ENCODE measurements around the gene DDTL. TPM values are rescaled to one million over a fixed set of nuclear protein-coding genes. Genes with fewer than 3 reads are reported as not detected.
"Not testable (repeated sequence)": the region's sequence is repeated elsewhere in the genome, so short reads cannot be mapped to it uniquely, and the experiment has no call there.

Gene DDTL
- polyA plus RNA-seq, 3 donors = 6.0 to 8.2 (median 7.3) TPM

DNA sequence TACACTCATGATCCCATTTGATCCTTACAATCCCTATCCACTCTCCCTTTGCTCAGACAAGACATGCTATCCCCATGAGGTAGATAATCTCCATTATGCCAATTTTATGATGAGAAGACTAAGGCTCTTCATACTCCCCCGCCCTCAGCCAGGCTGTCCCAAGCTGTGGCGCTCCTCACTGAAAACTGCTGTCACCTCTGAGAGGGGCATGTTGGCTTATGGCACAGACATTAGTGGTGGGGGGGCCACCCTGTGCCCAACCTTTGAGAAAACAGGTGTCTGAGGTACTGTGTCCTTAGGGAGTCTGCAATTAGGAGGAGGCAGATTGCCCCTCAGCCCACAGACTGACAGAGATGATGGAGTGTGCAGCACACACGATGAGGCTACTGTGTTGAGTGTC, 2.4 kb downstream of the DDTL start:
- no peak for DNase-seq (ENCODE audit: low read depth in 3 of 3, low spot score in 2 of 3)

DNA sequence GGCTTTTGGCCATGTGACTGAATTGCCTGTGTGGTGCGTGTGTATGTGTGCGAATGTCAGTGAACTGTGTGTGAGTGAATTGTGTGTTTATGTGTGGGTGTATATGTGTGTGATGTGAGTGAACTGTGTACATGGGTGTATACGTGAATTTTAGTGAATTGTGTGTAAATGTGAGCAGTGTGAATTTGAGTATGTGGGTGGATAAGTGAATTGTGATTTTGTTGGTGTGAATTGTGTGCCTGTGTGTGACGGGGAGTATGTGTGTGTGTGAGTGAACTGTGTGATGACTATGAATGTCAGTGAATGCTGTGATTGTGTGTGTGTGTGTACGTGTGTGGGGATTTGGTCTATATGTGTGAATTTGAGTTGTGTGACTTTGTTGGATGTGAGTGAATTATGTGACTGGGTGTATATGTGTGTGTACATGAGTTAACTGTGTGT, 3.5 kb downstream of the DDTL start:
- no peak for DNase-seq (ENCODE audit: low read depth in 3 of 3, low spot score in 2 of 3)

DNA sequence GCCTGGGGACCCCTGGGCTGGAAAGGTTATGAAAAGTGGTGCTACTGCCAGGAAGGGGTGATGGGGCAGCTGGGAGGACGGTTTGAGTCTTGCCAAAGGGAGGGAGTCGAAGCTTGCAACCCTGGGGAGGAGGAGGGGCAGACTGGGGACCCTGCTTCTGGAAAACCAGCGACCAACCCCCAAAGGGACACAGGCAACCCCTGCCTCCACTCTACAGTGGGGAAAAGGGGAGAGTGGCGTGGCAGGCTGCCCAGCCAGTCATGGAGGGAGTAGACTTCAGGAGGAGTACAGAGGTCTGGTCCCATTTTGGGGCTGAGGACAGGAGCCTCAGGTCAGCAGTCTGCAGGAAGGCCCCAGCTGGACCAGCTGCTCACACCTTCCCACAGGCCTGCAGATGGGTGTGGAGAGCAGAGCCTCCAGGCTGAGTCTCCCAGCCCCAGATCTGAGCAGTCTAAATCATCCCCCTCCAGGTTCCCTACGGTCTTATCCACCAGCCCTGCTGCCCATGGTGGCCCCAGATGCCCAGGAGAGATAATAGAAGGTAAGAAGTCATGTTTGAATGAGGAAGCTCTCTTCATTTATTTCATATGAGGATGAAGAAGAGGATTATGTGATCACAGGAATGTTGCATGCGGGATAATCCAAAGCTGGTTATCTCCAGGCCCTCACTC, 4.3 kb downstream of the DDTL start:
- no peak for DNase-seq (ENCODE audit: low read depth in 3 of 3, low spot score in 2 of 3)

DNA sequence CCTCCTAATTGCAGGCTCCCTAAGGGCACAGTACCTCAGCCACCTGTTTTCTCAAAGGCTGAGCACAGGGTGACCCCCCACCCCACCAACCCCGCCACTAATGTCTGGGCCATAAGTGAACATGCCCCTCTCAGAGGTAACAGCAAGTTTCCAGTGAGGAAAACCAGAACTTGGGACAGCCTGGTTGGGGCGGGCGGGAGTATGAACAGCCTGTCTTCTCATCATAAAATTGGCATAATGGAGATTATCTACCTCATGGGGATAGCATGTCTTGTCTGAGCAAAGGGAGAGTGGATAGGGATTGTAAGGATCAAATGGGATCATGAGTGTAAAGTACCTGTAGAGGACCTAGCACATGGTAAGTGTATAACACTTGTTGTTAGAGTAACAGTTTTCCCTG, 5.2 kb downstream of the DDTL start:
- DNase-seq (ENCODE audit: low read depth in 3 of 3, low spot score in 2 of 3) = not testable (repeated sequence)

DNA sequence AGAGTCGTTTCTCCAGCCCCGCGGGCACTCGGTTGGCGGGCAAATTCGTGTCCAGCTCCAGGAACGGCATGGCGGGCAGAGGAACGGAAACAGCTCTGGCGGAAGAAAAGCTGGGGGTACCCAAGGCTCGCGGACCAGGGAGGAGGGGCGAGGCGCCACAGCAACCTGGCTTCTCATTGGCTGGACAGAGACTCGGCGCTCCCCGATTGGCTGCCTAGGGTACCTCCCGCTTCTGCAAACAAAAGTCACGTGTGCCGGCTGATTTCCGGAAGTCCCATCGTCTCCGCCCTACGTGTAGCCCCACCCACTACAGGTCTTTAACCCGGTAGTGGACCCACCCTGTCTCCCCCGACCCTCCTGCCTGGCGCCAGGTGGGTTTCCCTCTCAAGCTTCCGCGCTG, 7.7 kb downstream of the DDTL start, which contains the start of gene DDT:
Gene DDT (minus strand): TSS at position 97 of the 400 bp plus-strand sequence. CDS start 27 bp downstream, at position 70.
- DNase-seq (ENCODE audit: low read depth in 3 of 3, low spot score in 2 of 3) = not testable (repeated sequence)

DNA sequence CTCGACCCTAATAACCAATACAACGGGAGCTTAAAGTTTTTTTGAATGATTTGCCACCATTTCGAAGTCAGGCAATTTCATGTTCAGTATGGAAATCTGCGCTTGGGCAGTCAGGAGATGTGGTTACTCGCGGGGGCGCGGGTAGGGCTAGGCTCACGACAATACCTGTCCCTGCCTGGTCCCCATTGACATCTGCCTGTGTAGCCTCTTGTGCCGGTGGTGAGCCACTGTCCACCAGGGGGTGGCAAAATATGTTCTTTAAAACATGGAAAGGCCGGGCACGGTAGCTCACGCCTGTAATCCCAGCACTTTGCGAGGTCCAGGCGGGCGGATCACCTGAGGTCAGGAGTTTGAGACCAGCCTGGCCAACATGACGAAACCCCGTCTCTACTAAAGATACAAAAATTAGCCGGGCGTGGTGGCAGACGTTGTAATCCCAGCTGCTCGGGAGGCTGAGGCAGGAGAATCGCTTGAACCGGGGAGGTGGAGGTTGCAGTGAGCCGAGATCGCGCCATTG, 8.2 kb downstream of the DDTL start:
- not testable (repeated sequence) for DNase-seq (ENCODE audit: low read depth in 3 of 3, low spot score in 2 of 3)

DNA sequence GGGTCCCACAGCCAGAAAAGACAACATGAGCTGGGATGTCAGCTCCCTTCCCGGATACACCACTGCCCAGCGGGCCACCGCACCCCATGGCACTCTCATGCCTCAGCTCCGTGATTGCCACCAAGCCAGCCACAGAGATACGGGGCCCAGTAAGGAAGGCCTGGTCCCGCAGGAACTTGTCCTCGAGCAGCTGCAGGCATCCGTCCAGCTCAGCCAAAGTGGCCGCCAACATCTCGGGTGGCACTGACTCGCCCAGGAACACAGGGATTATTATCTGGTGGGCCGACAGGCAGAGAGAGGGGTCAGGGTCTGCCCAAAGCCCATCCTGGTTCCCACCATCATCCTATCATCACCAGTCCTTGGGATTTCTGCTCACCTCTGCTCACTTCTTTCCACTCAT, 10.6 kb downstream of the DDTL start:
- not testable (repeated sequence) for DNase-seq (ENCODE audit: low read depth in 3 of 3, low spot score in 2 of 3)

DNA sequence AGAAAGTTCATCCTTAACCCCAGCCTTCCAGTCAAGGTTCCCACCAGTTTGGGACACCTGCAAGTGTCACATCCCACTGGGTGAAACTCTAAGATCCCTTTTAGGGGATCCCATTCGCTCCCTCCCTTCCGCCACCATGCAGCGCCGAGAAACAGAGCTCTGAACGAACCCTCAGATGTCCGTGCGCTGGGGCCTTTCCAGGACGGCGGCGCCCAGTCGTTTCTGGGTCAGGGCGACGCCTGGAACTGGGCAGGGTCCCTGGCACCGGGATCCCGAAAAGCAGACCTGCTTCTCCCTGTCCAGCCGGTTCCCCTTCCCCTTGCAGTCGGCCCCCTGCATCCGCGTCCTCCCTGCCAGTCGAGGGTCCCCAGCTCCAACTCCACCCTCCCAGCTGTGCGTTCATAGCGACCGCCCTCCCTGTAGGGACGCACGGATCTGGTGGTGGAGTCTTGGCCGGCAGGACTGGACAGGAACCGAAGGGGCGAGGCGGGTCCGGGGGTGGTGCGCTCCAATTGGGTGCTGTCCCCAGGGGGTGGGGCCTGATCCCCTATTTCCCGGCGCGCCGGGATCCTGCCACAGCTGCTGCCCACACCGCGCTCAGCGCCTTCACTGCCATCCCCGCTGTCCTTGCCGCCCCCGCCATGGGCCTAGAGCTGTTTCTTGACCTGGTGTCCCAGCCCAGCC, 13.0 kb downstream of the DDTL start, which contains the start of gene GSTT2:
Gene GSTT2 (plus strand): TSS at position 578 of the 684 bp plus-strand sequence.
- DNase-seq (ENCODE audit: low read depth in 3 of 3, low spot score in 2 of 3) = not testable (repeated sequence)

DNA sequence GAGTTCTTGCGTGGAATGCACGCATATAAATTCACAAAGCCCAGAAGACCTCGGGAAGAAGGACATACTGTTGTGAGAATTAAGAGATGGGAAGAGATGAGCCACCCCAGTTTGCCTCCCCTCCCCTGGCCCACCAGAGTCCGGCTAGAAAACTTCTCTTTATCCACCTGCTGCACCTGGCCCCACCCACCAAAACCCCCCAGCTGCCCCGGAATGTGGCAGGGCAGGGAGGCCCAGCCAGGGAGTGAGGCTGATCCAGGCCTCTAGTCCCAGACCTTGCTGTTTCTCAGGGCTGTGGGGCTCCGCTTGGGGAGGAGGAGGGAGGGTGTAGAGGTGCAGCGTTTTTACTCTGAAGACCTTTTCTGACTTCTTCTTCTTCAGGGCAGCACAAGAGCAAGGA, 13.9 kb downstream of the DDTL start:
- DNase-seq (ENCODE audit: low read depth in 3 of 3, low spot score in 2 of 3) = not testable (repeated sequence)

DNA sequence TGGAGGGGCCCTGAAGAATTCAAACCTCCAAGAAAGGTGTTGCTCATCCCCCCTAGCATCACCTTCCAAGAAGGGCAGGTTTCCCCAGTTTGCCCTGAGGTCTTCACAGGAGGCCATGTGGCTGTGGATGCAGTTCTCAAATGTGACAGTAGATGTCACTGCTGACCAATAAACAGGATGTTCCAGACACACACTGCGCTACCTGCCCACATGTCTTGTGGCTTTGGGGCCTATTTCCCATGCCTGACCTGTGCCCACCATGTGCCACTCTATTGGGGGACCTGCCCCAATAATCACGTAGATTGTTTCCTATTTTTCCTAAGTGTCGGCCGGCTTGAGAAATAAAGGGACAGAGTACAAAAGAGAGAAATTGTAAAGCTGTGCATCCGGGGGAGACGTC, 17.7 kb downstream of the DDTL start:
- peak in 2 of 3 donors; percentile 9 to 47 for DNase-seq (ENCODE audit: low read depth in 3 of 3, low spot score in 2 of 3)

DNA sequence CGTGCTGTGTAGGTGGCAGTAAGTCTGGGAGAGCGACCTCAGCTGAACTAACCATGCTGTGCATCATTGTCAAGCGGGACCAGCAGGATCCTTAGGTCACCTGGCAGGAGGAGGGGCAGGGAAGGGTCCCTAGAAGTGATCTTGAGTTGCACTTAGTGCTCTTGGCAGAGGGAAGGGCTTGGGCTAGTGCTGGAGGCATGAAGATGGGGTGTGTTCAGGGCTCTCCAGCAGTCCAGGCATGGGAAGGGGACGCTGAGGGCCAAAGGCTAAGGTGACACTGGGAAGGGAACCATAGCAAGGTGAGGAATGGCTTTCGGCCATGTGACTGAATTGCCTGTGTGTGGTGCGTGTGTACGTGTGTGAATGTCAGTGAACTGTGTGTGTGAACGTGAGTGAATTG, 19.4 kb downstream of the DDTL start:
- not testable (repeated sequence) for DNase-seq (ENCODE audit: low read depth in 3 of 3, low spot score in 2 of 3)

DNA sequence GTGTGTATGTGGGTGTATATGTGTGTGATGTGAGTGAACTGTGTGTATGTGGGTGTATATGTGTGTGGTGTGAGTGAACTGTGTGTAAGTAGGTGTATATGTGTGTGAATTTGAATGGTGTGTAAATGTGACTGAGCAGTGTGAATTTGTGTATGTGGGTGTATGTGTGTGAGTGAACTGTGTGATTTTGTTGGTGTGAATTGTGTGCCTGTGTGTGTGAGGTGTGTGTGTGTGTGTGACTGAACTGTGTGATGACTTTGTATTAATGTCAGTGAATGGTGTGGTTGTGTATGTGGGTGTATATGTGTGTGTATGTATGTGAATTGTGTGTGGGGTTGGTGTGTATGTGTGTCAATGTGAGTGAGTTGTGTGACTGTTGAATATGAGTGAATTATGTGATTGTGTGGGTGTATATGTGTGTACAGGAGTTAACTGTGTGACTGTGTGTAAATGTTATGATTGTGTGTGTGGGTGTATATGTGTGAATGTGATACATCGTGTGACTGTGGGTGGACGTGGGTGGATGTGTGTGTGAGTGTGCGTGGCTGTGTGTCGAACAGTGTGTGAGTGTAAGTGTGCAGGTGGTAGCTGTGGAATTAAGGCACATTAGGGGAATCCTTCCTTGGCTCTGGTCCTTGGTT, 20.0 kb downstream of the DDTL start:
- DNase-seq (ENCODE audit: low read depth in 3 of 3, low spot score in 2 of 3) = not testable (repeated sequence)

DNA sequence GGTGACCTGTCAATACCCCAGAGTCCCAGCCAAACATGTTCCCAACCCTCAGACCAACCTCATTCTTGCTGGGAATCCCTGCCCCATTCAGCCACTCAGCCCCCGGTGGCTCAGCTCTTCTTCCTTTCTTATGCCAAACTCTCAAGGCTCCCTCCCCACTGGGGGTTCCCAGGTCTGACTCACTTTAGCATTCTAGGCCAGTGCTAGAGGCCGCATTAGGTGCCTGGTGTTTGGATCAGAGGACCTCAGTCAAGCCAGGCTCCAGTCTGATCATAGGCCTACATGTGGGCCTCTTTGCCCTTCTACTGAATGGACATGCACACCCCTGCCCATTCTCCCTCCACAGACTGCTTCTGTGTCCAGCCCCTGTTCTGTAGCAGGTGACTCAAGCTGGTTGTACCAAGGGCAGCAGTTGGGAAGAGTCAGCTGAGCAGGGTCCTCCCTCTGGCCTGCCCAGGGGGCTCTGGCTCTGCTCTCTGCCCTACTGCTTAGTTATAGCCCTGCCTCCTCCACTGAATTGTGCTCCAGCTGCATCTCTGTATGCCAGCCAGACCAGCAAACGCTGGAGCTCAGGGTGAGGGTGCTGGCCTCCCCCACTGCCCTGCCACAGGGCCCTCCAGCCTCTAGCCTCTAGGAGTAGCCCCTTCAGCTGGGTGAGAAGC, 23.0 kb downstream of the DDTL start:
- DNase-seq (ENCODE audit: low read depth in 3 of 3, low spot score in 2 of 3) = not testable (repeated sequence)

DNA sequence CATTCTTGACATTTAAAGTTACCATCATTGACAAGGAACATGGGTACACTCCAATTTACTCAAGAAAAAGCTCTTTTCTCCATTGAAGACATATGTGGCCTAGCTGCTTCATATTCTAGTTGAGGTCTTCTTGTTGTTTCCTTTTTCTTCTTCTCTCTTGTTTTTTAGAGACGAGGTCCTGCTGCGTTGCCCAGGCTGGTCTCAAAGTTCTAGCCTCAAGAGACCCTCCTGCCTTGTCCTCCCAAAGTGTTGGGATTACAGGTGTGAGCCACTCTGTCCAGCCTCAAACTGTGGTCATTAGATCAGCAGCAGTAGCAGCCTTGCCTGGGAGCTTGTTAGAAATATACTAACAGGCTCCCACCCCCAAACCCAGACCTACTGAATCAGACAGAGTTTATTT, 26.4 kb downstream of the DDTL start:
- not testable (repeated sequence) for DNase-seq (ENCODE audit: low read depth in 3 of 3, low spot score in 2 of 3)

DNA sequence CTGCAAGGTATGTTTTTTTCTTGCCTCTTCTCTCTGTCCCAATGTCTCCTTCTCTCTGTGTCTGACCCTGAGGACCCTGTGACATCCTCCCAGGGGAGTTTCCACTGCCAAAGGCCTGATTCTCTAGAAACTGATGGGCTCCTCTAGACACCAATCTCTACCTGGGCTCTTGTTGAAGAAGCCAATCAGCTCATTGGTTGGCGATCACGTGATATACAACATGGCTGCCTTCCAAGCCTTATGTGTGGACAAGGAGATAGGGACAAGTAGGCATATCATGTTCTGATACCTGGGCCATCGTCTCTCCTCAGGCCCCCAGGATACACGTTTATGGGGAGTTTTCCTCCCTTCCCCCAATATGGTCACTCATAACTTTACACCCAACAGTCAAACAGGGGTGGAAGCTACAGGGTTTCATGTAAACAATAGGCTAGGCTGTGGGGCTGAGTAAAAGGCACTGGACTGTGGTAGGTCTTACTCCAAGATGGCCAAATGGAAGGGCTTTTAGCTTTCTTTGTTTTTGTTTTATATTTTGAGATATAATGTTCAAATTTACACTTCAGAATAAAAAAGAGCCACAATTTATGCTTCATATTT, 27.0 kb downstream of the DDTL start:
- DNase-seq (ENCODE audit: low read depth in 3 of 3, low spot score in 2 of 3) = not testable (repeated sequence)

DNA sequence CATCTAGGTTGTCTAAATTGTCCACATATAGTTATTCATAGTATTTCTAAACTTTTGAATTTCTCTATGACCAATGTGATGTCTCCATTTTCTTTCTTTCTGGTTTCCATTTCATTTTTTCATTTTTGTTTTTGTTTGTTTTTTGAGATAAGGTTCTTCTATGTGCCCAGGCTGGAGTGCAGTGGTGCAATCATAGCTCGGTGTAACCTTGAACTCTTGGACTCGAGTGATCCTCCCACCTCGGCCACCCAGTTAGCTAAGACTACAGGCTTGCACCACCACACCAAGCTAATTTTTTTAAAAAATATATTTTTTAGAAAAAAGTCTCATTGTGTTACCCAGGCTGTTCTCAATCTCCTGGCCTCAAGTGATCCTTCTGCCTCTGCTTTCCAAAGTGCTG, 30.4 kb downstream of the DDTL start:
- DNase-seq (ENCODE audit: low read depth in 3 of 3, low spot score in 2 of 3) = no peak

DNA sequence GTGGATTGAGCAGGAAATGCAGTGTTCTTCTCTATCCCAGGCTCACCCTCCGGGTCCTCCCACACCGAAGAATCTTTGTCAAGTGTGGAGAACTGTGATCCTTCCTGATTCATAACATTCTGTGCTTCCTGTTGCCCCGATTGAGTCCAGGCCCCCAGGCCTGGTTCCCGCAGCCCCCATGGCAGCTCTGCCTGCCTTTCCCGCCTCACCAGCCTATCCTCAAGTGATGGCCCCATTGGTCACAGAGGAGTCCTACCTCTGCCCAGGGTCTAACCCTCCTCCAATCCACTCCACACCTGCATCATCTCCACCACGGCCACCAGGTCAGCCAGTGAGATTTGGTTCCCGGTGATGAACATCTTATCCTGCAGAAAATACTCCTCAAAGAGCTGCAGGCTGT, 33.1 kb downstream of the DDTL start:
- DNase-seq (ENCODE audit: low read depth in 3 of 3, low spot score in 2 of 3) = not testable (repeated sequence)

DNA sequence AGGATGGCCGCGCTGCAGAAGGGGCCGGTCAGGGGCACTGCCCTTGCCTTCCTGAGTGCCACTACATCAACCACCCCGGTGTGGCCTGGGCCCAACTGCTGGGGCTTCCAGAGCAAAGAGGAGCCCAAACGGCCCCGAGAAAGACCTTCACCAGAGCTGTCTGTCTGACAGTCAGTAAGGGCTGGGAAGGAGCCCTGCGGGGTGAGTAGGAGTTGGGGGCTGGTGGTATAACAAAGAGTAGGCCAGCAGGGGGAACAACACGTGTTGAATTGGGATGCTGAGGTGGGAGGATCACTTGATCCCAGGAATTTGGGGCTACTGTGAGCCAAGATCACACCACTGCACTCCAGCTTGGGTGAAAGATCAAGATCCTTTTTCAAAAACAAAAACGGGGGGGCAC, 34.6 kb downstream of the DDTL start:
- DNase-seq (ENCODE audit: low read depth in 3 of 3, low spot score in 2 of 3) = no peak

DNA sequence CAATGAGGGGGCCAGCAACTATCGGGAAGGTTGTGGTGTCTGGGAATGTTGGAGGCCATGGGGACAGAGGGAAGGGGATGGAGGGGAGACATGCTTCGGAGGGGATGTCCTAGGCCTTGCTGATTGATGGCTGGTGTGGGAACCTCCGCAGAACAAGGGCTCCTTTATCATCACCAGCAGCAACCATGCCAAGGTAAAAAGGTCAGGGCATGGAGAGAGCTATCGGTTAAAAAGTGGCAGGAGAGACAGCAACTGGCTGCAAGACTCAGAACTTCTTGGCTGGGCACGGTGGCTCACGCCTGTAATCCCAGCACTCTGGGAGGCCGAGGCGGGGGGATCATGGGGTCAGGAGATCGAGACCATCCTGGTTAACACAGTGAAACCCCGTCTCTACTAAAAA, 35.6 kb downstream of the DDTL start:
- no peak for DNase-seq (ENCODE audit: low read depth in 3 of 3, low spot score in 2 of 3)

DNA sequence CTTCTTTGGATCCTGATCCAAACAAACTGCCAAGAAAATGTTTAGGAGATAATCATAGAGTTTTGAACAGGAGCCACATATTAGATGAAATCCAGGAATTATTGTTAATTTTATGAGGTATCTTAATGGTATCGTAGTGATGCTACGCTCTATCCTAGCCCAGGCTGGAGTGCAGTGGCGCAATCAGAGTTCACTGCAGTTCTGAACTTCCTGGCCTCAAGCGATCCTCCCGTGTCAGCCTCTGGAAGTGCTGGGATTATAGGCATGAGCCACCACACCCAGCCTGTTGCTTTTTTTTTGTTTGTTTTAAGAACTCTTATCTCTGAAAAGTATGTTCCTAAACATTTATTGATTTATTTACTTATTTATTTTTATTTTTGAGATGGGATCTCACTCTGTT, 36.2 kb downstream of the DDTL start:
- no peak for DNase-seq (ENCODE audit: low read depth in 3 of 3, low spot score in 2 of 3)
